K562 (cell line): ENCODE data around the gene PLEKHM3. TPM values are rescaled to one million over a fixed set of nuclear protein-coding genes. Genes with fewer than 3 reads are reported as not detected.
"Not testable (repeated sequence)": the region's sequence is repeated elsewhere in the genome, so short reads cannot be mapped to it uniquely, and the experiment has no call there.

Experiments
- ATAC-seq: fragments of 200-7000 bp; cut with Tn5 transposase; 3 replicates; pipeline ENCODE4 v1.9.1; 2020; ENCODE audit warnings: moderate library complexity
- BruUV-seq: library from RNA; stranded (reverse); fragments of 400-500 nt; replicated peaks from 2 replicates; lab custom pipeline; 2021; lab: Mats Ljungman, UMichigan
- CTCF ChIA-PET: fragments of 300-600 bp; formaldehyde crosslinking; extraction: SDS; loops from one replicate; lab custom pipeline; 2021; ENCODE audit warnings: low intra/inter-chr PET ratio; lab: Yijun Ruan, JAX
- POLR2A ChIA-PET: fragments of 300-600, 350-650 bp; sonication (Branson Sonifier 250); formaldehyde crosslinking; extraction: SDS; loops from one replicate; lab custom pipeline; 2021; ENCODE audit warnings: antibody characterized with exemption, inconsistent platforms; lab: Yijun Ruan, JAX
- DNase-seq, 4 experiments: peaks; one replicate each; pipeline versions ENCODE4 v3.0.0 to v3.0.0-alpha.2; 2011 to 2018; ENCODE audit warnings: low spot score in 3 of 4, mixed read lengths in 3 of 4; ENCODE audit errors: extremely low read depth in 1 of 4
- FAIRE-seq: peaks from 2 replicates; lab custom pipeline; 2011; peaks lifted over from hg19 to GRCh38; lab: Jason Lieb, UNC
- H2AFZ ChIP-seq: 2 replicates; pipeline ENCODE4 v1.6.0; 2011; ENCODE audit warnings: low read depth, low read length, control low read depth, inconsistent platforms
- H3K27ac ChIP-seq: fragments of 200-600 bp; 3 replicates; pipeline ENCODE4 v1.8.0; 2011; ENCODE audit warnings: low read depth, mild to moderate bottlenecking, control low read depth, inconsistent platforms, low read length, moderate library complexity, mixed read lengths; ENCODE audit errors: extremely low read depth
- H3K27me3 ChIP-seq, 2 experiments: fragments of 300-600 bp in 1 of 2; 2 replicates in 1 of 2; 3 replicates in 1 of 2; pipeline versions ENCODE4 v1.6.0 to v1.8.0; 2011; ENCODE audit warnings: inconsistent platforms in 2 of 2, low read length in 2 of 2, mild to moderate bottlenecking in 1 of 2, mixed read lengths in 1 of 2, moderate library complexity in 1 of 2; ENCODE audit not compliant: control insufficient read depth in 2 of 2, insufficient read depth in 2 of 2
- H3K36me3 ChIP-seq: fragments of 300-600 bp; 3 replicates; pipeline ENCODE4 v1.8.0; 2011; ENCODE audit warnings: mild to moderate bottlenecking, low read length, inconsistent platforms; ENCODE audit not compliant: control insufficient read depth, insufficient read depth
- H3K4me1 ChIP-seq, 2 experiments: fragments of 200-600 bp in 1 of 2; replicated peaks in 1 of 2; 2 replicates in 1 of 2; 3 replicates in 1 of 2; pipeline versions ENCODE4 v1.5.1 to v1.8.0; 2011; ENCODE audit warnings: inconsistent platforms in 2 of 2, low read length in 2 of 2, mild to moderate bottlenecking in 1 of 2, mixed read lengths in 1 of 2, moderate library complexity in 1 of 2; ENCODE audit not compliant: control insufficient read depth in 2 of 2, insufficient read depth in 2 of 2
- H3K4me2 ChIP-seq: 2 replicates; pipeline ENCODE4 v1.6.1; 2011; ENCODE audit warnings: low read length, control low read depth, inconsistent platforms, mixed read lengths; ENCODE audit not compliant: insufficient read depth
- H3K4me3 ChIP-seq: fragments of 200-600 bp; sonication (generic), shearing (Covaris generic); 2 replicates; pipeline ENCODE4 v1.5.1; 2016; ENCODE audit warnings: control low read depth, inconsistent platforms
- H3K79me2 ChIP-seq: fragments of 200-600 bp; 3 replicates; pipeline ENCODE4 v1.8.0; 2011; ENCODE audit warnings: low read length, inconsistent platforms; ENCODE audit not compliant: control insufficient read depth, insufficient read depth
- H3K9ac ChIP-seq, 2 experiments: 2 replicates each; pipeline versions ENCODE4 v1.6.0 to v1.6.1; 2011; ENCODE audit warnings: low read depth in 2 of 2, low read length in 2 of 2, control low read depth in 1 of 2, inconsistent platforms in 1 of 2, mild to moderate bottlenecking in 1 of 2, mixed read lengths in 1 of 2; ENCODE audit not compliant: insufficient read depth in 1 of 2
- H3K9me1 ChIP-seq: one replicate; pipeline ENCODE4 v1.6.0; 2011; ENCODE audit warnings: inconsistent platforms, mild to moderate bottlenecking, low read length, moderate library complexity; ENCODE audit not compliant: control insufficient read depth, insufficient read depth
- H3K9me3 ChIP-seq: replicated peaks from 2 replicates; pipeline ENCODE4 v1.5.1; 2011; ENCODE audit warnings: low read depth, low read length, inconsistent platforms; ENCODE audit not compliant: control insufficient read depth, insufficient read depth
- H4K20me1 ChIP-seq: replicated peaks from 2 replicates; pipeline ENCODE4 v1.6.1; 2011; ENCODE audit warnings: low read length, inconsistent platforms, mixed read lengths; ENCODE audit not compliant: control insufficient read depth, insufficient read depth
- FUS ChIP-seq: fragments of 200-400 bp; formaldehyde crosslinking; optimal IDR thresholded peaks from 2 replicates; pipeline ENCODE3; 2017; ENCODE audit warnings: low read depth, low read length
- WGBS: fragments of 100-300 bp; shearing (Covaris generic); methylation state at CpG from one replicate; pipeline ENCODE4 v1.1.6; 2016; ENCODE audit warnings: low coverage, mixed read lengths; ENCODE audit not compliant: insufficient coverage; ENCODE audit errors: missing lambda C conversion rate; 5-methylcytosine and 5-hydroxymethylcytosine counted together
- in situ Hi-C: fragments of 300-500 bp; cut with MboI; formaldehyde crosslinking; loops from 4 replicates; pipeline ENCODE4 v1.15.0; 2018; ENCODE audit warnings: inconsistent platforms, mixed read lengths
- intact Hi-C: fragments of 100-400 bp; cut with micrococcal nuclease; formaldehyde crosslinking; loops from 2 replicates; pipeline ENCODE4 v1.14.2; 2022
- polyA plus RNA-seq, 8 experiments: library from polyadenylated mRNA; depleted of rRNA in 4 of 8; stranded (reverse) in 5 of 8; unstranded in 3 of 8; fragments of >200 nt; fragmentation: Nextera tagmentation in 2 of 8; fragmentation: Illumina TruSeq in 1 of 8; extraction: Ambion mirVana in 2 of 8; extraction: Trizol in 1 of 8; gene quantifications; 2 replicates each; pipeline versions ENCODE4 v1.2.1 to v1.2.3, GENCODE V29; 2011 to 2014; ENCODE audit warnings: inconsistent platforms in 1 of 8, missing spikeins in 1 of 8
- total RNA-seq, 7 experiments: library from RNA; depleted of rRNA in 6 of 7; stranded (reverse); fragments of >200 nt in 6 of 7; fragmentation: Illumina TruSeq in 2 of 7; extraction: Trizol in 2 of 7; gene quantifications; 2 replicates each; pipeline versions ENCODE4 v1.2.1 to v1.2.3, GENCODE V29; 2011 to 2021; ENCODE audit warnings: low replicate concordance in 1 of 7
- TF ChIP-seq, protein P1 (sequence below), 2 experiments: fragments of 450-650 bp; formaldehyde crosslinking in 1 of 2; IDR thresholded peaks; 2 replicates each; pipeline versions ENCODE4 v1.4.0 to v1.6.1; 2014 to 2020; ENCODE audit warnings: mild to moderate bottlenecking in 2 of 2, borderline replicate concordance in 1 of 2, low read depth in 1 of 2

PLEKHM3 gene
- total and polyA plus RNA-seq, 9 of the 15 experiments (the other 6 are each of a cell fraction or from before 2014, with no cell fraction given) = 0.24 to 1.6 (median 1.0) TPM

DNA sequence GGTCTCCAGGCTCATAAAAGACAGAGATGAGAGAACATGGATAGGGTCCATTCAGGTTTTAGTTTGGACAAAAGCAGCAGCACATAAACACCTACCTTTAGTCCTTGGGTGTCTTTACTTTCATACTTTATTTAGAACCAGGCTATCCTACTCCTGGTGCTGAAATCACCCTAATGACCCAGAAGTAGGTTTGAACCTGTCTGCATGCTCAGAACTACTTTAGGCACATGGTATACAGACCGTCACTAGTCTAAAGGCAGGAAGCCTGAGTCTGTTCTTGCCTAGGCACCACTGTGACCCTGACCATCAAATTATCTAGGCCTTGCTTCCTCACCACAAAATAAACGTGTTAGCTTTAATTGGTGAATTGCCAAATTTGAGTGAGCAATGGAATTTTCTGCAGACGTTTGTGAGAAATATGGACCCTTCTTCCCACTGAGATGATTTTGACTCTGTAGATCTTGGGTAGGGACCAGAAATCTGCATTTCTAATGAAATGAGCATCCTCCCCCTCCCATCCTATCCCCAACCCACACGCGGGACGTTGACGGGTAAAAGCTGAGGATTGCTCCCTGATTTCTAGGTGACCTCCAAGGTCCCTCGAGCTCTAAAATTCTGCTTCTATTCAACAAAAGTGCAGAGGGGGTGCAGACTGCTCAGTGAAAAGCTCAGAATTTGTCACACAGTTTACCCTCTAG lies 75.1 kb downstream of the PLEKHM3 start:
- ChIA-PET POLR2A (interaction anchor here (0.7 to 1.2 kb wide), 2 partner anchors 11 to 350 kb away, joined by 3 read pairs; no protein-coding TSS in a partner anchor), CTCF (no interaction called here)
- Histone ChIP-seq H2AFZ (no peak overlapping the region), H4K20me1 (no peaks in the 10 kb centered on the region), H3K4me1 (no peaks in the 10 kb centered on the region), H3K9me1 (no peaks in the 10 kb centered on the region), H3K36me3 (no peaks in the 10 kb centered on the region), H3K79me2 (no peaks in the 10 kb centered on the region), H3K4me3 (no peak overlapping the region), H3K4me2 (no peak overlapping the region), H3K9ac (no peak overlapping the region), H3K9me3 (no peaks in the 10 kb centered on the region), H3K27ac (no peak overlapping the region), H3K27me3 (no peaks in the 10 kb centered on the region)
- intact Hi-C loops = no loop called here
- no peak for ATAC-seq
- DNase-seq = no peak
- no peak for FAIRE-seq
- in situ Hi-C loops = no loop called here
- WGBS = 64% methylated on average over 8 of the region's 8 CpGs
- TF ChIP-seq, protein P1, sequence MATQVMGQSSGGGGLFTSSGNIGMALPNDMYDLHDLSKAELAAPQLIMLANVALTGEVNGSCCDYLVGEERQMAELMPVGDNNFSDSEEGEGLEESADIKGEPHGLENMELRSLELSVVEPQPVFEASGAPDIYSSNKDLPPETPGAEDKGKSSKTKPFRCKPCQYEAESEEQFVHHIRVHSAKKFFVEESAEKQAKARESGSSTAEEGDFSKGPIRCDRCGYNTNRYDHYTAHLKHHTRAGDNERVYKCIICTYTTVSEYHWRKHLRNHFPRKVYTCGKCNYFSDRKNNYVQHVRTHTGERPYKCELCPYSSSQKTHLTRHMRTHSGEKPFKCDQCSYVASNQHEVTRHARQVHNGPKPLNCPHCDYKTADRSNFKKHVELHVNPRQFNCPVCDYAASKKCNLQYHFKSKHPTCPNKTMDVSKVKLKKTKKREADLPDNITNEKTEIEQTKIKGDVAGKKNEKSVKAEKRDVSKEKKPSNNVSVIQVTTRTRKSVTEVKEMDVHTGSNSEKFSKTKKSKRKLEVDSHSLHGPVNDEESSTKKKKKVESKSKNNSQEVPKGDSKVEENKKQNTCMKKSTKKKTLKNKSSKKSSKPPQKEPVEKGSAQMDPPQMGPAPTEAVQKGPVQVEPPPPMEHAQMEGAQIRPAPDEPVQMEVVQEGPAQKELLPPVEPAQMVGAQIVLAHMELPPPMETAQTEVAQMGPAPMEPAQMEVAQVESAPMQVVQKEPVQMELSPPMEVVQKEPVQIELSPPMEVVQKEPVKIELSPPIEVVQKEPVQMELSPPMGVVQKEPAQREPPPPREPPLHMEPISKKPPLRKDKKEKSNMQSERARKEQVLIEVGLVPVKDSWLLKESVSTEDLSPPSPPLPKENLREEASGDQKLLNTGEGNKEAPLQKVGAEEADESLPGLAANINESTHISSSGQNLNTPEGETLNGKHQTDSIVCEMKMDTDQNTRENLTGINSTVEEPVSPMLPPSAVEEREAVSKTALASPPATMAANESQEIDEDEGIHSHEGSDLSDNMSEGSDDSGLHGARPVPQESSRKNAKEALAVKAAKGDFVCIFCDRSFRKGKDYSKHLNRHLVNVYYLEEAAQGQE (IDR thresholded peaks at IDR 0.05; ENCODE audit: borderline replicate concordance) = peak; percentile 32; the same call in 1 of the 2 replicates
- TF ChIP-seq, protein P1 (CRISPR knock-in tag; IDR thresholded peaks at IDR 0.05; ENCODE audit: low read depth) = no peak
- no peak for TF ChIP-seq FUS
- no TSS peak for BruUV-seq

DNA sequence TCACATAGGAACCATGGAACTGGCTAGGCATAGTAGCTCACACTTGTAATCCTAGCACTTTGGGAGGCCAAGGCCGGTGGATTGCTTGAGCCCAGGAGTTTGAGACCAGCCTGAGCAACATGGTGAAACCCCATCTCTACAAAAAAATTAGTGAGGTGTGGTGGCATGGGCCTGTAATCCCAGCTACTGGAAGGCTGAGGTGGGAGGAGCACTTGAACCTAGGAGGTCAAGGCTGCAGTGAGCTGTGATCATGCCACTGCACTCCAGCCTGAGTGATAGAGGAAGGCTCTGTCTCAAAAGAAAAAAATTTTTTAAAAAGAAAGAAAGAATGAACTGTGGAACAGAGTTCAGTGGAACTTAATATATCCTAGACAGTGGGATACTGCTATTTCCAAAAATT lies 76.1 kb downstream of the PLEKHM3 start:
- CTCF ChIA-PET, ATAC-seq, H3K36me3 ChIP-seq, H3K4me1 ChIP-seq, H3K9ac ChIP-seq, H3K4me3 ChIP-seq, H3K27me3 ChIP-seq, in situ Hi-C loops, H3K27ac ChIP-seq, BruUV-seq, H4K20me1 ChIP-seq, H3K4me2 ChIP-seq, FAIRE-seq, H3K79me2 ChIP-seq, H2AFZ ChIP-seq, H3K9me3 ChIP-seq, H3K9me1 ChIP-seq, DNase-seq, intact Hi-C loops: not testable (repeated sequence)
- POLR2A ChIA-PET = interaction anchor here (0.6 kb wide), 1 partner anchor 25 kb away, joined by 3 read pairs; no protein-coding TSS in a partner anchor
- WGBS = 88% methylated on average over 1 of the region's 1 CpG
